Peyer's patch (tissue), 4 donors: Measurements from ENCODE around the gene HOXD12. TPM values are rescaled to one million over a fixed set of nuclear protein-coding genes. Genes with fewer than 3 reads are reported as not detected.

ENCODE experiments used
- DNase-seq, 3 donors: peaks; one replicate each; pipeline ENCODE4 v3.0.0-alpha.2; 2017 to 2019
- H3K27ac ChIP-seq, 4 donors: fragments of 200-600 bp; sonication (generic); one replicate each; pipeline ENCODE4 v1.5.1; 2016 to 2019
- H3K27me3 ChIP-seq, 2 donors: fragments of 200-600 bp; sonication (generic); one replicate each; pipeline ENCODE4 v1.5.1; 2019
- H3K36me3 ChIP-seq, 3 donors: fragments of 200-600 bp; sonication (generic); one replicate each; pipeline ENCODE4 v1.5.1; 2016 to 2019
- H3K4me1 ChIP-seq, 4 donors: fragments of 200-600 bp; sonication (generic); one replicate each; pipeline ENCODE4 v1.5.1; 2016 to 2019
- H3K4me3 ChIP-seq, 4 donors: fragments of 200-600 bp; sonication (generic); 1 replicate in 3 of 4; 2 replicates in 1 of 4; pipeline ENCODE4 v1.5.1; 2016 to 2019; ENCODE audit warnings: mild to moderate bottlenecking in 1 of 4
- H3K9me3 ChIP-seq, 4 donors: fragments of 200-600 bp; sonication (generic); one replicate each; pipeline ENCODE4 v1.5.1; 2016 to 2019; ENCODE audit warnings: mild to moderate bottlenecking in 1 of 4
- CTCF ChIP-seq, 6 experiments: fragments of 450-650 bp in 4 of 6; fragments of 200-600 bp in 2 of 6; sonication (generic) in 1 of 6; IDR thresholded peaks; one replicate each; pipeline ENCODE4 v1.5.1; 2017 to 2019; ENCODE audit warnings: antibody characterized with exemption in 6 of 6, mild to moderate bottlenecking in 3 of 6, moderate library complexity in 1 of 6
- POLR2A ChIP-seq, 2 donors: fragments of 450-650 bp; IDR thresholded peaks; one replicate each; pipeline ENCODE4 v1.5.1; 2017; ENCODE audit warnings: antibody characterized with exemption in 2 of 2, mild to moderate bottlenecking in 2 of 2, moderate library complexity in 2 of 2
- total RNA-seq, 4 donors: library from RNA; depleted of rRNA; stranded (reverse); fragments of >200 nt; gene quantifications; one replicate each; pipeline ENCODE4 v1.1.0, GENCODE V29; 2016

Gene HOXD12
- total RNA-seq, 4 donors from 2014 or later = not detected

GRCh38 chr2:176101842-176102241 lies 2.2 kb downstream of the HOXD12 start:
- peaks cover 0 to 92% of the 10 kb centered on the region in 2 donors for H3K27me3 ChIP-seq
- H3K27ac ChIP-seq = no peak overlapping the region
- no peaks in the 10 kb centered on the region for H3K36me3 ChIP-seq
- no peak overlapping the region for H3K4me3 ChIP-seq
- H3K9me3 ChIP-seq = peaks cover 0 to 4% (median 0%) of the 10 kb centered on the region in 4 donors
- peaks cover 0 to 29% (median 0%) of the 10 kb centered on the region in 4 donors for H3K4me1 ChIP-seq
- no peak for TF ChIP-seq CTCF (IDR thresholded peaks at IDR 0.05)
- TF ChIP-seq POLR2A (IDR thresholded peaks at IDR 0.05) = no peak
- no peak for DNase-seq

GRCh38 chr2:176102309-176102866 lies 2.8 kb downstream of the HOXD12 start:
- no peak for DNase-seq
- Histone ChIP-seq H3K36me3 (no peaks in the 10 kb centered on the region), H3K9me3 (peaks cover 0 to 5% (median 0%) of the 10 kb centered on the region in 4 donors), H3K27me3 (peaks cover 0 to 90% of the 10 kb centered on the region in 2 donors), H3K27ac (no peak overlapping the region), H3K4me3 (no peak overlapping the region), H3K4me1 (peaks cover 0 to 29% (median 0%) of the 10 kb centered on the region in 4 donors)
- no peak for TF ChIP-seq CTCF (IDR thresholded peaks at IDR 0.05)
- no peak for TF ChIP-seq POLR2A (IDR thresholded peaks at IDR 0.05)

- H3K27me3 ChIP-seq = peaks cover 0 to 88% of the 10 kb centered on the region in 2 donors
- peaks cover 0 to 28% (median 1%) of the 10 kb centered on the region in 4 donors for H3K4me1 ChIP-seq
- no peaks in the 10 kb centered on the region for H3K36me3 ChIP-seq
- no peak for DNase-seq
- no peak for TF ChIP-seq CTCF (IDR thresholded peaks at IDR 0.05)
- TF ChIP-seq POLR2A (IDR thresholded peaks at IDR 0.05) = no peak
- H3K4me3 ChIP-seq = no peak overlapping the region
- peaks cover 0 to 5% (median 0%) of the 10 kb centered on the region in 4 donors for H3K9me3 ChIP-seq
- H3K27ac ChIP-seq = no peak overlapping the region
These were observed 3.6 kb downstream of the HOXD12 start for GRCh38 chr2:176103194-176103593.

GRCh38 chr2:176103742-176104315 lies 4.2 kb downstream of the HOXD12 start:
- peaks cover 0 to 5% (median 0%) of the 10 kb centered on the region in 4 donors for H3K9me3 ChIP-seq
- H3K36me3 ChIP-seq = no peaks in the 10 kb centered on the region
- peak in 1 of 3 donors; percentile 37 for DNase-seq
- no peak overlapping the region for H3K4me3 ChIP-seq
- no peak overlapping the region for H3K27ac ChIP-seq
- peaks cover 0 to 34% (median 1%) of the 10 kb centered on the region in 4 donors for H3K4me1 ChIP-seq
- H3K27me3 ChIP-seq = peaks cover 0 to 88% of the 10 kb centered on the region in 2 donors
- no peak for TF ChIP-seq POLR2A (IDR thresholded peaks at IDR 0.05)
- TF ChIP-seq CTCF (IDR thresholded peaks at IDR 0.05) = no peak

- peaks cover 0 to 88% of the 10 kb centered on the region in 2 donors for H3K27me3 ChIP-seq
- H3K9me3 ChIP-seq = peaks cover 0 to 5% (median 0%) of the 10 kb centered on the region in 4 donors
- DNase-seq = peak in 2 of 3 donors; percentile 45 to 48
- TF ChIP-seq CTCF (IDR thresholded peaks at IDR 0.05) = no peak
- no peak overlapping the region for H3K4me3 ChIP-seq
- no peaks in the 10 kb centered on the region for H3K36me3 ChIP-seq
- no peak overlapping the region for H3K27ac ChIP-seq
- H3K4me1 ChIP-seq = peaks cover 0 to 34% (median 1%) of the 10 kb centered on the region in 4 donors
These were observed 4.9 kb downstream of the HOXD12 start for GRCh38 chr2:176104316-176105077.
